GM21360 (cell line): ENCODE measurements around the gene BNIP3.
"Not testable (repeated sequence)": the region's sequence is repeated elsewhere in the genome, so short reads cannot be mapped to it uniquely, and the experiment has no call there.

Experiments
- ATAC-seq: cut with Tn5 transposase; IDR thresholded peaks from one replicate; pipeline ENCODE4 v1.9.1; 2021; ENCODE audit warnings: mild to moderate bottlenecking, moderate library complexity; ENCODE audit not compliant: unreplicated experiment

Gene BNIP3

DNA sequence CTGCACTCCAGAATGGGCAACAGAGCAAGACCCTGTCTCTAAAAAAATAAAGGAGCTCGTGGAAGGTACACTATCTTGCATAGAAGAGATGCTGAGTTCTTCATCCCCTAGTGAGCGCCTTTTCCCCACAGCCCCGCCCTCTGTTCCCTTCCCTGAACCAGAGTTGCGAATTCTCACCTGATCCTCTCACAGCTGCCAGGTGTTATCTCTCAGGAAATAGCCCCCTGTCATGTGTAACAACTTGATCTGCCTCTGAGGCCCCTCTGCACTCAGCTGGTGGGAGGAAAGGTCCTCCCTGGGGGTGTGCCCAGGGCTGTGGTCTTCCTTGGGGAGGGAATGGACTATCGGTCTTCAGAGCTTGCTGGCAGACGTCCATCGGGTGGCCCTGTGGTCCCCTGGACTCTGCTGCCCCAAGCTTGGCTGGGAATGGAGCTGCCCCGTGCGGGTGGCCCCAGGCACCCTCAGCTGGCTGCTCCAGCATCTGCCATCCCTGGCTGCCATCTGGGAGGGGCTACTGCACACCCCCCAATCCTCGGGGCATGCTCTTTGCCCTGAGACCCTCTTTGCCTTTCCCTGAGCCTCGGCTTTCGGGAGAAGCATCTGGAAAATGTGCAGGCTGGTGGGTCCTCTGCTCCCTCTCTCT, 21.7 kb upstream of the BNIP3 start:
- no peak for ATAC-seq

GRCh38 chr10:132002004-132002403, 20.3 kb upstream of the BNIP3 start:
- no peak for ATAC-seq

DNA sequence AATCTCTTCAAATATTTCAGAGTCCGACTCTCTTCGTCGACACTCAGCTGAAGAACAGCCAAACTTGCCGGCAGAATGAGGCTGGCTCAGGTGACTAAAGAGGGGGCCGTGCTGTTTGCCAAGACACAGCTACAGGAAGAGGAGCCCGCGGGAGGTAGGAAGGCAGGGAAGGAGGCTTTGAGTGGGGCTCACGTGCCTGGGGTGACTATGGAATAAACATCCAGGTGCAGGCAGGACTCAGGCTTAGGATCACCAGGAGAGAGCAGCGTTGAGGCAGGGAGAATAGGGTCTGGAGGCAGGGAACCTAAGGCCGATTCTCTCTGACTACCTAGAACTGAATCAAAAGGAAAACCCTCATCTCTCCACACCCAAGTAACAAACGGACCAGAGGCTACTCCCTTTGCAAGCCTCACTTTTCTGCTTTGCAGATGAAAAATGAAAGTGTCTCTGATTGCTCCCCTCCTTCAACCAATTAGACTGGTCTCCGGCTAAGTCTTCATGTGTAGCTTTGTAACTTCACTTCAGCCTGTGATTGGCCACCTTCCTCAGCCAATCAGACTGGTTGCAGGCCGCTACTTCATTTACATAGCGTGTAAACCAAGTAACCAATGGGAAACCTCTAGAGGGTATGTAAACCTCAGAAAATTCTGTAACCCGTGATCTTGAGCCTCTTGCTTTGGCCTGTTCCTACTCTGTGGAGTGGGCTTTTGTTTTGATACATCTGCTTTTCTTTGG, 19.7 kb upstream of the BNIP3 start:
- peak; percentile 72 for ATAC-seq

GRCh38 chr10:131998845-131999681, 17.3 kb upstream of the BNIP3 start:
- ATAC-seq, result no peak

DNA sequence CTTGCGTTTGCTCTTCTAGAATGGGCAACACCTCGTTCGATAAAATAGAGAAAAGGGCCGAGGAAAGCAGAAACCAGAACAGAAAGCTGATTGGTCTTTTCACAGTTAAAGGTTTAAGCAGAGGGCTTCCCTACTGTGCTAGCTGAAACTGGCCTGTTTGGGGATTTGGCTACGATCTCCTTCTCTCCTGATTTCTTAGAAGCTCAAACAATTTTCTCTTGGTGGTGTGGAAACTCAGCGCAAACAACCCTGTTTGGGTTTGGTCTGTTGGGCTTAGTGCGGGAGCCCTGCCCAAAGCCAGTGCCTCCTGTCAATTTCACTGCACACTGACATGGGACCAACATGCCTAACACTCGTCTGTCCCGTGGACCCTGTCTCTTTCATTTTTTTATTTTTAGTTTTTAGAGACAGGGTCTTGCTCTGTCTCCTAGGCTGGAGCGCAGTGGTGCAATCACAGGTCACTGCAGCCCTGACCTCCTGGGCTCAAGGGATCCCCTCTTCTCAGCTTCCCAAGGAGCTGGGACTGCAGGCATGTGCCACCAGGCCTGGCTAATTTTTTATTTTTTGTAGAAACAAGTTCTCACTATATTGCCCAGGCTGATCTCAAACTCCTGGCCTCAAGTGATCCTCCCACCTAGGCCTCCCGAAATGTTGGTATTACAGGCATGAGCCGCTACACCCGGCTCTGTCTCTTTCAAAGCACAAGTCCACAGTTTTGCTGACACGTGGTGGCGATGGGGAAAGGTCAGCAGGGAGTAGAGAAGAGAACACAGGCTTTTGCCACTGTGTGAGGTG, 16.5 kb upstream of the BNIP3 start:
- no peak for ATAC-seq

DNA sequence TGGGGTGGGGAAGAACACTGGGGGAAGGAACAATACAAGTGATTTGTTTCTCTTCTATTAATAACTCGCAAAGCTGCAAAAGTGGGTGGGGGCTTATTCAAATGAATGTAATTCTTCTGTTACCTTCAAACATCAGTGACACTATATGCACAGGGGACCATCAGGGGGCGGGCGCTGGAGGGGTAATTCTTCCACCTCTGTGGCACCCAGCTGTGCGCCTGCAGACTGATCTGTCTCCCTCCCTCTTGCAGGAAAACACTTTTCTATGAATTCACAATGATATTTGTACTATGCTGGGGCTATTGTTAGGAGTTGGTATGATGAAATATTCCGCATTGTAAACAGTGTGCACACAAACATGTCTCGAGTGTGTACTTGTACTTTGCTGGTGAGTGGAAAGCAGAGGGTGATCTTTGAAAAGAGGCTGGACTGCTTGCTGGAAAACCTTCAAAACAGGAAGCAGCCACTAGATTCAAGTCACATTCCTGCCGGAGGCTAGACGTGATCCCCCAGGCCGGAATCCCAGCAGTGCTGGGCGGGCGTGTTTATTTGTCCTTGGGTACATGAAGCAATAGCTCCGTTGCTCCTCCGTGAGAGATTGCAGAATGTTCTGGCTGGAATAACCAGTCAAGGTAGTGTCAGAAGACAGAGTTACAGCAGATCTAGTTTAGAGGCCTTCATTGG, 15.8 kb upstream of the BNIP3 start:
- no peak for ATAC-seq

DNA sequence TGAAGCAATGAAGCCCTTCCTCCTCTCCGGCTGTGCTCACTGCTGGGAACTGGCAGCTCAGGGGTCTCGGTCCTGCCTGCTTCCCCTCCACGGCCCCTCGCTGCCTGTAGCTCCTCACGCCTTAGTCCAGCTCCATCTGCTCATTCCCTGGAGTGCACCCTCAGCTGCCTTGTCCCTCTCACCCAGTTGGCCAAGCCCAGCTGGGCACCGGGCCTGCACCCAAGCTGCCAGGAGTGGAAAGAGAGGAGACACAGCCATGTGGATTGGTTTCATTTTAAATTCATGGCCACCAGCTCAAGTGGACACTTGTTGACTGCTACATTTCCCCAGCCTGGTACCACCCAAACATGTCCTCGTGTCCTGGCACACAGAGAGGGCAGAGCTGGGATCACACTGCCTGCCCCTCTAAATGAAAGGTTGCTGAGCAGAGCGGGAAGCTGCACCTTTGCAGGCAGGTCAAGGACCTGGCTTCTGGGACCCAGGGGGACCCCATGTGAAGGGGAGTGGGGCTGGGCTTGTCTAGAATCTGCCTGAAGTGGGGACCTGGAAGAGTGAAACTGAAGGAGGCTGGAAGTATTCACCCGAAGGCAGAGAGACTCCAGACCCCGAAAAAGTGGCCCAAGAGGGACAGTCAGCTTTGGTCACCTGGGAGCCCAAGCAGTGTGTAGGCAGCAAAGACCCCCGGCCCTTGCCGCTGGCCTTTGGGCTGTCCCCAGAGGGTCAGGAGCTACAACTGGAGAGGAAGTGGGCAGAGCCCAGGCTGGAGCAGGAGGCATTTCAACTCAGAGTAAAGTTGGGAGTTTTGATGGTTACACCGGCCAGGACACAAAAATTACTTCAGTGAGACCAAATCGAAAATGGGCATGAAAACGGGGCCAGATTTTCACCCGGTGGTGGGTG, 15.0 kb upstream of the BNIP3 start:
- no peak for ATAC-seq

- no peak for ATAC-seq
These were observed 12.7 kb upstream of the BNIP3 start for GRCh38 chr10:131994435-131994834.

DNA sequence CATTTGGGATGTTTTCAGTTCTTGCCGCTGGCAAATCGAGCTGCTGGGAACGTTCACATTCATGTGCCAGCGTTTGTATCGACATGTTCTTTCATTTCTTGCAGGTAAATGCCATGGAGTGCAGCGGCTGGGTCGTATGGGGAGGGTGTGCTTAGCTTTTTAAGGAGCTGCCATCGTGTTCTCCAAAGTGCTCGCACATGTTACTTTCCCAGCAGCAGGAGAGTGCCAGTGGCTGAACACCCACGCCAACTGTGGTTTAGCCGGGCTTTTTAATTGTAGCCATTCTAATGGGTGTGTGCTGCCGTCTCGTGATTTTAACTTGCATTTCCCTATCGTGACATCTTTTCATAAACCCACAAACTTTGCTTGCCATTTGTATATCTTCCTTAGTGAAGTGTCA, 11.6 kb upstream of the BNIP3 start:
- ATAC-seq, result no peak

GRCh38 chr10:131991726-131992125, 10.0 kb upstream of the BNIP3 start:
- no peak for ATAC-seq

DNA sequence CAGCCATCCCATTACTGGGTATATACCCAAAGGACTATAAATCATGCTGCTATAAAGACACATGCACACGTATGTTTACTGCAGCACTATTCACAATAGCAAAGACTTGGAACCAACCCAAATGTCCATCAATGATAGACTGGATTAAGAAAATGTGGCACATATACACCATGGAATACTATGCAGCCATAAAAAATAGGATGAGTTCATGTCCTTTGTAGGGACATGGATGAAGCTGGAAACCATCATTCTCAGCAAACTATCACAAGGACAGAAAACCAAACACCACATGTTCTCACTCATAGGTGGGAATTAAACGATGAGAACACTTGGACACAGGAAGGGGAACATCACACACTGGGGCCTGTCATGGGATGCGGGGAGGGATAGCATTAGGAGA, 6.1 kb upstream of the BNIP3 start:
- ATAC-seq, result not testable (repeated sequence)

GRCh38 chr10:131987301-131987700, 5.6 kb upstream of the BNIP3 start:
- not testable (repeated sequence) for ATAC-seq

- not testable (repeated sequence) for ATAC-seq
These were observed 5.1 kb upstream of the BNIP3 start for GRCh38 chr10:131986851-131987250.

- no peak for ATAC-seq
These were observed 2.1 kb upstream of the BNIP3 start for GRCh38 chr10:131983780-131984179.

DNA sequence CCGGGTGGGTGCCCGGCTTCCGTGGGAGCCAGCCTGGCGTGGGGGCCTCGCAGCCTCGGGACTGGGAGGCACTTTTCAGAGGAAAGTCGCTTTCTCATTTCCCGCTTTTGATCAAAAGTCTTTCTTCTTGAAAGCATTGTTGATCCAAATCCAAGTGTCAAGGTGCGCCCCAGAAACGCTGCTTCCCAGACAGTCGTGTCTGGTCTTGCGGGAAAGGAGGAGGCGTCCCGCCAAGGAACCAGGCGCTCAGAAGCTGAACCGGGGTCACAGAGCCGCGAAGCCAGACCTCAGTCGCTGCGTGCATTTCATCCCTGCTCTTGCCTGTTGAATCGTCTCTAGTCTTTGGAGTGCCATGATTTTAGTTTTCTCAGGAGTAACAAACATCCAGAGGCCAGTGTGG, 1.1 kb upstream of the BNIP3 start:
- ATAC-seq, result no peak

GRCh38 chr10:131982185-131982756, 548 bp upstream of the BNIP3 start:
- ATAC-seq, result peak; percentile 18

- ATAC-seq, result no peak
These were observed 828 bp downstream of the BNIP3 start for GRCh38 chr10:131980761-131981428.

DNA sequence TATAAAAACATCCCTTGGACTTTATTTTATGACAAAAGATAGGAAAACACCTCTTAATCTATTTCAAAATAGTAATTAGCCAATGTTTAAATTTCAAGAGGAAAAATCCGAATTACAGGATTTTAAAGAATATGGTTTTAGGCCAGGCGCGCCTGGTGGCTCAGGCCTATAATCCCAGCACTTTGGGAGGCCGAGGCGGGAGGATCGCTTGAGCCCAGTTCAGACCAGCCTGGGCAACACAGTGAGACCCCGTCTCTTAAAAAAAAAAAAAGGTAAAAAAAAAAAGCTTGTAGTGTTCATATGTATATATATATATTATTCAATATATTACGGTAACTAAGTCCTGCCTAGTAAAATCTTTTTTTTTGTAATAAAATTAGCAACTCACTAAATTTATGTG, 1.4 kb downstream of the BNIP3 start:
- no peak for ATAC-seq
